K562 (cell line): ENCODE data around the gene CTU1. TPM values are rescaled to one million over a fixed set of nuclear protein-coding genes. Genes with fewer than 3 reads are reported as not detected.

ENCODE experiments used
- ASH1L ChIP-seq: fragments of 450-650 bp; IDR thresholded peaks from 2 replicates; pipeline ENCODE4 v1.6.1; 2018; ENCODE audit warnings: borderline replicate concordance, mild to moderate bottlenecking, low read depth; ENCODE audit not compliant: partially characterized antibody
- CBX1 ChIP-seq: sonication (generic); IDR thresholded peaks from 2 replicates; pipeline ENCODE4 v1.6.1; 2016; ENCODE audit warnings: antibody characterized with exemption, low read depth, mild to moderate bottlenecking
- ELF1 ChIP-seq: fragments of 200-800 bp; sonication (Bioruptor generic); IDR thresholded peaks from 2 replicates; pipeline ENCODE4 v1.6.1; 2016; ENCODE audit warnings: missing genetic modification characterization, missing compliant biosample characterization
- FOXK2 ChIP-seq, 2 experiments: fragments of 450-650 bp; IDR thresholded peaks in 1 of 2; conservative IDR thresholded peaks in 1 of 2; 2 replicates each; pipeline ENCODE4 v1.6.1; 2016; ENCODE audit warnings: low read depth in 2 of 2, mild to moderate bottlenecking in 1 of 2
- HDAC6 ChIP-seq: IDR thresholded peaks from 2 replicates; pipeline ENCODE4 v1.6.1; 2012; ENCODE audit warnings: low read depth, mild to moderate bottlenecking, control low read depth, inconsistent platforms, low read length, moderate library complexity
- MCM5 ChIP-seq: fragments of 450-650 bp; IDR thresholded peaks from 2 replicates; pipeline ENCODE4 v1.6.1; 2016; ENCODE audit warnings: low read depth
- MEF2A ChIP-seq: IDR thresholded peaks from 2 replicates; pipeline ENCODE4 v1.6.1; 2011; ENCODE audit warnings: low read depth, mild to moderate bottlenecking, low read length, moderate library complexity; ENCODE audit not compliant: control insufficient read depth
- NFXL1 ChIP-seq: fragments of 450-650 bp; formaldehyde crosslinking; IDR thresholded peaks from 2 replicates; pipeline ENCODE4 v1.4.0; 2021; ENCODE audit warnings: mild to moderate bottlenecking
- PPARD ChIP-seq: fragments of 250-450 bp; sonication (Bioruptor Pico); IDR thresholded peaks from 2 replicates; pipeline ENCODE4 v1.8.0; 2022; ENCODE audit warnings: inconsistent platforms, mild to moderate bottlenecking, moderate library complexity
- SAP30 ChIP-seq: fragments of 200-600 bp; sonication (generic); IDR thresholded peaks from 2 replicates; pipeline ENCODE4 v1.6.1; 2012; ENCODE audit warnings: borderline replicate concordance, low read depth, mild to moderate bottlenecking, moderate library complexity, low read length, control low read depth, inconsistent platforms; ENCODE audit not compliant: insufficient read depth, poor library complexity, severe bottlenecking
- SREBF1 ChIP-seq: fragments of 150-350 bp; IDR thresholded peaks from 2 replicates; pipeline ENCODE4 v1.6.1; 2014; ENCODE audit warnings: antibody characterized with exemption, low read depth, low read length, borderline replicate concordance
- SREBF2 ChIP-seq: sonication (generic); formaldehyde crosslinking; IDR thresholded peaks from 2 replicates; pipeline ENCODE4 v1.4.0; 2020; ENCODE audit warnings: mild to moderate bottlenecking, missing genetic modification reagents
- ZNF175 ChIP-seq: fragments of 200-800 bp; sonication (Bioruptor generic); IDR thresholded peaks from 2 replicates; pipeline ENCODE4 v1.6.1; 2016; ENCODE audit warnings: low read depth, mild to moderate bottlenecking, missing genetic modification characterization, missing compliant biosample characterization
- polyA plus RNA-seq, 8 experiments: library from polyadenylated mRNA; depleted of rRNA in 4 of 8; stranded (reverse) in 5 of 8; unstranded in 3 of 8; fragments of >200 nt; fragmentation: Nextera tagmentation in 2 of 8; fragmentation: Illumina TruSeq in 1 of 8; extraction: Ambion mirVana in 2 of 8; extraction: Trizol in 1 of 8; gene quantifications; 2 replicates each; pipeline versions ENCODE4 v1.2.1 to v1.2.3, GENCODE V29; 2011 to 2014; ENCODE audit warnings: inconsistent platforms in 1 of 8, missing spikeins in 1 of 8
- total RNA-seq, 7 experiments: library from RNA; depleted of rRNA in 6 of 7; stranded (reverse); fragments of >200 nt in 6 of 7; fragmentation: Illumina TruSeq in 2 of 7; extraction: Trizol in 2 of 7; gene quantifications; 2 replicates each; pipeline versions ENCODE4 v1.2.1 to v1.2.3, GENCODE V29; 2011 to 2021; ENCODE audit warnings: low replicate concordance in 1 of 7
- TF ChIP-seq, protein P1 (sequence below): fragments of 450-650 bp; IDR thresholded peaks from 2 replicates; pipeline ENCODE4 v1.6.1; 2018; ENCODE audit warnings: mild to moderate bottlenecking, low read depth; ENCODE audit not compliant: partially characterized antibody

The CTU1 gene
- total and polyA plus RNA-seq, 9 of the 15 experiments (the other 6 are each of a cell fraction or from before 2014, with no cell fraction given), result 0.03 to 18.4 (median 2.3) TPM; not detected in 1

DNA sequence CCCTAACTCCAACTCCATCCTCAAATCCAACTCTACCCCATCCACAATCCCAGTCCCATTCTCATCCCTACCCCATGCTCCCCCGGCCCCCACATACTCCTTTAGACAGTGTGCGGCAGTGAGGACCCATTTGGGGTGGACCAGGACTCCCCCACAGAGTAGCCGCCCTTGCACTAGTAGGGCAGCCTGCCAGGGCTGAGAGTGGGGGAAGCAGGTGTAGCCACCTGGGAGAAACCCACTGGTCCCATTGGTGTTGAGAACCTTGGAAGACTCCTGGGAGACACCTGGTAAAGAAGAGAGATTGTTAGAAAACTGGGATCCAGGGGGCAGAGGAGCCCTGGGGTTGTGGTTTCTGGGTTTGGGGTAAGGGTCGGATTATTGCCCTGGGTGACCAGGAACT is 47.9 kb downstream of the CTU1 start (continued):
- TF ChIP-seq ASH1L, result no peak
- no peak for TF ChIP-seq PPARD (CRISPR knock-in tag)
- no peak for TF ChIP-seq SREBF1
- no peak for TF ChIP-seq ELF1 (tag)
- TF ChIP-seq ZNF175 (CRISPR knock-in tag), result no peak
- TF ChIP-seq, protein P1, sequence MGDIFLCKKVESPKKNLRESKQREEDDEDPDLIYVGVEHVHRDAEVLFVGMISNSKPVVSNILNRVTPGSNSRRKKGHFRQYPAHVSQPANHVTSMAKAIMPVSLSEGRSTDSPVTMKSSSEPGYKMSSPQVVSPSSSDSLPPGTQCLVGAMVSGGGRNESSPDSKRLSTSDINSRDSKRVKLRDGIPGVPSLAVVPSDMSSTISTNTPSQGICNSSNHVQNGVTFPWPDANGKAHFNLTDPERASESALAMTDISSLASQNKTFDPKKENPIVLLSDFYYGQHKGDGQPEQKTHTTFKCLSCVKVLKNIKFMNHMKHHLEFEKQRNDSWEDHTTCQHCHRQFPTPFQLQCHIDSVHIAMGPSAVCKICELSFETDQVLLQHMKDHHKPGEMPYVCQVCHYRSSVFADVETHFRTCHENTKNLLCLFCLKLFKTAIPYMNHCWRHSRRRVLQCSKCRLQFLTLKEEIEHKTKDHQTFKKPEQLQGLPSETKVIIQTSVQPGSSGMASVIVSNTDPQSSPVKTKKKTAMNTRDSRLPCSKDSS, result no peak
- no peak for TF ChIP-seq NFXL1 (CRISPR knock-in tag)
- no peak for TF ChIP-seq FOXK2 (conservative IDR thresholded peaks at IDR 0.05 in 1 of 2, IDR thresholded peaks at IDR 0.05 in 1 of 2; ENCODE audit: low read depth in 2 of 2)
- no peak for TF ChIP-seq MCM5
- no peak for TF ChIP-seq CBX1
- no peak for TF ChIP-seq SREBF2
- TF ChIP-seq MEF2A, result no peak
- TF ChIP-seq HDAC6, result no peak
- TF ChIP-seq SAP30, result no peak
